Activated effector memory CD4-positive, alpha-beta T cell treated with anti-CD3 and anti-CD28 coated beads, Interleukin-2, amount 50 U/mL, for 16 hours (primary cell): Measurements from ENCODE around the gene FCGR1A.
"Not testable (repeated sequence)": the region's sequence is repeated elsewhere in the genome, so short reads cannot be mapped to it uniquely, and the experiment has no call there.

Experiments
- DNase-seq: peaks from one replicate; pipeline ENCODE4 v3.0.0-alpha.2; 2020

The FCGR1A gene

DNA sequence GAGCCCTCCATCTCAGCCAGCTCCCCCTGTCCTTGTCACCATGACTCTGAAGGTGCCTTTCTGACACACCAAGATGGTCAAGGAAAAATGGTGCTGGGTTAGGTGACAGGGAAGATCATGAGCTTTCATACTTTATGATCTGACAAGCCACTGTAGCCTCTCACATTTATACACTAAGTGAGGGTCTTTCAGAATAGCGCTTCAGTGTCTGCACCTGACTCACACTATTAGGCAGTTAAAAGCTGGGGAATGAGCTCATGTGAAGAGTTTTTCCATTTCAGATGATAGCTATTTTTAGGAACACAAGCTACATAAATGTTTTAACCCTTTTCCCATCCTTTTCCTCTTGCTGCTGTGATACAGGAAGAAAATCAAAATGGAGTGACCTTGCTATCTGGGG, 4.2 kb upstream of the FCGR1A start:
- DNase-seq, result not testable (repeated sequence)

DNA sequence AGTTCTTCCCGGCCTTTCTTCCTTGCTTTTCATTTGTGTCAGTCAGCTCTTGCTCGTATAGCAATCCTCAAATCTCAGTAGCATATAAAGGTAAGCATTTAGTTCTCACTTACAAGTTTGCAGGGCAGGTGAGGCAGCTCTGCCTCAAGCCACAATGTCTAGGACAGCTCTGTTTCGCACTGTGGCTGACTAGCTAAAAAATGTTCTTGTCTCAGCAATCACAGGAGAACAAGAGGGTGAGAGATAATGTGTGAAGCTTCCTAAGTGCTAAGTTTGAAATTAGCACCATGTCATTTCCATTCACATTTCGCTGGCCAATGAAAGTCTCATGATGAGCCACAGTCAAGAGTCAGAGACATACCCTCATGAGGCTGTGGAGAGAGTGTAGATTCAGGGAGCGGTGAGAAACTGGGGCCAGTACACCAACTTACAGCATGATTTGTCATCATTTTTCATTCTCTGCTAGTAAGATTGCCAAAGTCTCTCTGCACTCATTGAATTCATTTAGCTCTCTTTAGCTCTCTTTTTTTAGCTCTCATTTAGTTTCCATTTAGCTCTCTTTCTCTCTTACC, 995 bp upstream of the FCGR1A start:
- DNase-seq, result not testable (repeated sequence)

DNA sequence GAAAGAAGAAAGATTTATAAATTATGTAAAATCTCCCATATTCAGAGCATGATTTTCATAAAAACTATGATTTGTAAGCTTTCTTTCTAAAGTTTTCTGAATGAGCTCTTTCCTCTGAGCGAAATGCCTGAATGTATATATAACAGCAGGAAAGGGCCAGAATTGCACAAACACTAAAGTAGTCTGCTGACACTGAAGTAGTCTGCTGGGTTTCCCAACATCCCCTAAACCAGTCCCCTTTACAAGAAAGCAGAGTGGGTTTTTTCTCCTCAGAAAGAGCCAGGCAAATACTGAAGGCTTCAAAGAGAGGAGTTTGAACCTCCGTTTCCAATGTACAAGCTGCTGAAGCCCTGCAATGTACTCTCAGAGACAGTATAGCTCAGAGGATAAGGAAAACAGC, 795 bp downstream of the FCGR1A start:
- not testable (repeated sequence) for DNase-seq

DNA sequence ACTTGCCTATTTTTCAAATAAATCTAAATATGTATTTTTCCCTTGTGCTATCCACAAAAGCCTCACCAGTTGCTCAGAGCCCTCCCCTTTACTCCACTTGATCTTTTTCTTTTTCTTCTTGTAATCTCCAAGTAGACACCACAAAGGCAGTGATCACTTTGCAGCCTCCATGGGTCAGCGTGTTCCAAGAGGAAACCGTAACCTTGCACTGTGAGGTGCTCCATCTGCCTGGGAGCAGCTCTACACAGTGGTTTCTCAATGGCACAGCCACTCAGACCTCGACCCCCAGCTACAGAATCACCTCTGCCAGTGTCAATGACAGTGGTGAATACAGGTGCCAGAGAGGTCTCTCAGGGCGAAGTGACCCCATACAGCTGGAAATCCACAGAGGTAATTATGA, 1.4 kb downstream of the FCGR1A start:
- DNase-seq, result not testable (repeated sequence)

DNA sequence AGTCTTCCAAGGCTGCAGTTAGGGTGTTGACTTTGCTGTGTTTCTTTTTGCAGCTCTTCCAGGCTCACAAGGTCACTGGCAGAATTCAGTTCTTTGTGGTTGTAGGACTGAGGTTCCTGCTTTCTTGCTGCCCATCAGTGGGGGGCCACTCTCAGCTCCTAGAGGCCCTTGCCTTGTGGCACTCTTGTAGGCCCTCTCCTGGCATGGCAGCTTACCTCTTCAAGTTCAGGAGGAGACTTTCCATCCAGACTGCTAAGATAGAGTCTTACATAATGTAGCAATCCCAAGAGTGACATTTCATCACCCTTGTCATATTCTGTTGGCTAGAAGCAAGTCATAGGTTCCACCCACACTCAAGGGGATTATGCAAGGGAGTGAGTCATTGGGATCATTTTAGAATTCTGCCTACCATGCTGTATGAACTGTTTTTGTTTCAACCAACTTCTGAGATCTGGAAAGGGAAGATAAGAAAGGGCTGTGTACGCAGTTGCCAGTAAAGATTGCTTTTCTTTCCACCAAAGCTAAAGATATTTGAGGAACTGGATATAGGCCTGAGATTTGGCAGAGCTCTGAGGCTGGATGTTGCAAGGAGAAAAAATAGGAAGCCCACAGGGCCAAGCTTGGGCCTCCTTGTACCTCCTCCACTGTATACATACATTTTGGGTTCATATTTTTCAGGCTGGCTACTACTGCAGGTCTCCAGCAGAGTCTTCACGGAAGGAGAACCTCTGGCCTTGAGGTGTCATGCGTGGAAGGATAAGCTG, 5.4 kb downstream of the FCGR1A start:
- DNase-seq, result not testable (repeated sequence)

DNA sequence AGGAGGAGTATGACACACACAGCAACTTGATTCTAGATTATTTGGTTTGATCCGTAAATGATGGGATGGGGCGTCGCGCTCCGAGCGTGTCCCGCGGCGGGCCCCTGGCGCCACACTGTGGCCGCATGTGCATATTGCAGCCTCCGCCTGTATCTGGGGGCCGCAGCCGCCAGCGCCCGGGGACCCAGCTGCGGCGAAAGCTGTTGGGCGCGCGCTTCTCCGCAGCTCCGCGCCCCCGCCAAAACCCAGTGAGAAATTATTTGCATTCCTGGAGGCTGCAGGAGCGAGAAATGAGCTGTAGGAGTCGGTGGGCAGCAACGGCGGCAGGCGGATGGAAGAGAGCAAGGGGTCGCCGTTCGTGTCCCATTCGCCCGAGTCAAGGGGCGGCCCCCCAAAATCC, 10.0 kb downstream of the FCGR1A start:
- DNase-seq, result peak; percentile 86

DNA sequence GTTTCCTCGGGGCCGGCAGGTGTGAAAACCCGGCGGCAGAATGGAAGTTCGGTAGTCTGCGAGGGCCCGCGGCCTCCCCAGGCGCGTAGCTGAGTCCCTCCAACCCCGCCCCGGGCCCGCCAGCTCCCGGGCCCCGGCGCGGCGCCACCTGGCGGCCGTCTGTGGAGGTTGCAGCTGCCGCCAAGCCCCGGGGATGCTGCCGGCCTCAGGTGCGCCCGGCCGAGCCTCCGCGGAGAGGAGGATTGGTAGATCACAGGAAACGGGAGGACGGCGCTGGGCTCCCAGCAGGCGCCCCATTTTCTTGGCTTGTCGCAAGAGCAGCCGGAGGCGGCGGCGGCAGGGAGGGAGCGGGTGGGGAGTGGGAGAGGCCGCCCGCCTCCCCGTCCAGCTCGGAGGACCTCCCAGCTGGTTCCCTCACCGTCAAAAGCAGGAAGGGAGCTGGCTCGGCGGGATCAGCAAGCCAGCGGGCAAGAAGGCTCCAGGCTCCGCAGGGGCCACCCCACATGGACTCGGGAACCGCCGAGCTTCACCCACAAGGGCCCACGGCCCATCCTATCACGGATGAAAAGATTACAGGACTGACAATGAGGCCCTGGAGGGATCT, 10.5 kb downstream of the FCGR1A start:
- peak; percentile 95 for DNase-seq

DNA sequence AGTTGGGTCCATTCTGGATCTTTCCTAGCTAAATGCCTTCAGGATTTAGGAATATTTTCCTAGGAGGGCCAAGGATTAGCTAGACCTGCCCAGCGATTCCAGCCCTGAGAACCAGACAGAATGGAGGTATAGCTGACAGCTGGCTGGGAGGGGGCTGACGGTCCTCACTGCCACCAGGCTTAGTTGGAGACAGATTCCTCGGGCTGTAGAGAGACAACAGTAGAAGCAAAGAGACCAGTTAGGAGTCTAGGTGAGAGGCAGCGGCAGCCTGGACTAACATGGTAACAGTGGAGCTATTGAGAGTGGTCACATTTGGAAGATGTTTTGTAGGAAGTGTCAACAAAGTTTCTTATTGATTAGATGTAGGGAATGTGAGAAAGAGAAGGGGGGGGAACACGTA, 11.4 kb downstream of the FCGR1A start:
- DNase-seq, result not testable (repeated sequence)

DNA sequence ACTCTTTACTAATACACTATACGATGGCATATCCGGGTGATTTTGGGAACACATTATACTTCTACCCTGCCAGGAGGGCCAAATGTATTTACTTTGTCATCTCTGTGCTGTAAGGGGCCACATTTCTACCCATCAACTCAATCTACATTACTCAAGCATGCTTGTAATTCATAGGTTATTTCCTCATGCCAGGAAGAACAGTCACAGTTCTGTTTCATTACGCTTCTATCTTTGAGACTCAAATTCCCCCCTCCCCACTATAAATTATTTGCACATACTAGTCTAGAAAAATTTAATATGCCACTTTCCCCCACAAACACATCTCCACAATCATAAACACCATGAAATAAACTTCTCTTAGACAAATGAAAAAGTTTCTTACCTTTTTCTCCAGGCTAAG, 19.1 kb downstream of the FCGR1A start:
- not testable (repeated sequence) for DNase-seq

DNA sequence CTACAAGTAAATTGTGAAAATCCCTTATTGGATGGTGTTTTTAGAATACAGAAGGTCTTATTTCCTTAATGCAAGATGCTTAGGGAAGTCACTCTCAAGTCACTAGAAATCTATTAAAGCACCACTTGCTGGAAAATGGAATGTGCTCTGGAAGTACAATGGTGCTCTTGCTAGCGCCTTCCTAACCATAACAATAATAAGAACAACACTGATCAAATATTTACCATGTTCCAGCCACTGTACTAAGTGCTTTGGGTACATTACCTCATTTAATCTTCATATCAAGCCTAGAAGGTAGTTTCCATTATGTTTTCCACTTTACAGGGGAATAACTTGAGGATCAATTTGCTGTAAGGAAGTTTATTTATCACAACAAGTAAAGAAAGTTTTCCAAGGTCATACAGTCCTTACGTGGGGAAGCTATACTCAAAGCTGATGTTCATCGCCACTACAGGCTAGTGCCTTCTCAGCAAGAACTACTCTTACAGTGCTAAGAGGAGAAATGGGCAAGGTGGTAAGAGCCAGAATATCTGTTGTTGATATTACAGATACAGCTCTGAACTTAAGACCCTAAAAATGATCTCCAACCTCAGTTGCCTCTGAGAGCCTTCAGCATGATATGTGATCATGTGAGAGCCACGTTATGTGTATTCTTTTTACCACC, 22.1 kb downstream of the FCGR1A start:
- not testable (repeated sequence) for DNase-seq

DNA sequence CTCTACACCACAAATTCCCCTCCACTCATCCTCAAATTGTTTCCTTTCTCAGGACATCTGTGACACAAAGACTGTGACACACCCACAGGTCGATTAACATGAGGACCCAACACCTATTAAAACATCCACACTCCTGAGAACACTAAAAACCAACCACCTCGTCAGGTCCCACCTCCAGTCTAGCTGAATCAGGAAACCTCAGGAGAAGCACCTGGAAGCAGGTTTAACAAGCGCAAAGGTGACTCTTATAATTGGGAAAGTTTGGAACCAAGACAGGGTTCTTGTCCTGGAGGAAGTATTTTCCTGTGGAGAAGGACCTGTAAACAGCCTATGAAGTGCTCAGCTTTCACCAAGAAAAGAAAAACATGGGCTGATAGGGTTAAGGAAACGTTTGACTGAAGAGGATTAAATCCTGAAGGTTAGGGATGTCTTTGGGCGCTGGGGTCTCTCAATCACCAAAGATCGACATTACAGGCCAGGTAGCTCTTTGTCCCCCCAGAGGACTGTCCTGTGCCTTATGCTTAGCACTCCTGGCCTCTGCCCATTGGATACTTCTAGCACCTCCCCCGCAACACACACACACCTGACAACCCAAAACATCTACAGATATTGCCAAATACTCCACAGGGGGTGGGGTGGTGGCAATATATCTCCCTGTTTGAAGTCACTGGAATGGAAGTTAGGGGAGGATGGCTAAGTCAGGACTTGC, 28.4 kb downstream of the FCGR1A start:
- DNase-seq, result peak; percentile 63

DNA sequence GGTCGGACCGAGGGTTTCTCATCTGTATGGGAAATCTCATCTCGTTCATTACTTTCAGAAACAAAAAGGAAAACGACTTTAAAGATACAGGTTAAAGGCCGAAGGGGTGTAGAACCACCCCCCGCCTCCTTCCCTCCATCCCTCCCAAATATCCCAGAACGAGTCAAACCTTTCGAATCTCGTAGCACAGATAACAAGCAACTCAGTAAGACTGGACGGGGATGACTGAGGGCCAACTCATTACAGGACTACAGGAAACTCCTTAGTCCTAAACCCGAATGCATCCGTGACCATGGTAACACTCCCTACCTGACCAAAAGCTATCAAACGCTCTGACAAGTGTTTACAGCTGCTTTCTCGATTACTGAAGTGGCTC, 29.0 kb downstream of the FCGR1A start:
- not testable (repeated sequence) for DNase-seq

DNA sequence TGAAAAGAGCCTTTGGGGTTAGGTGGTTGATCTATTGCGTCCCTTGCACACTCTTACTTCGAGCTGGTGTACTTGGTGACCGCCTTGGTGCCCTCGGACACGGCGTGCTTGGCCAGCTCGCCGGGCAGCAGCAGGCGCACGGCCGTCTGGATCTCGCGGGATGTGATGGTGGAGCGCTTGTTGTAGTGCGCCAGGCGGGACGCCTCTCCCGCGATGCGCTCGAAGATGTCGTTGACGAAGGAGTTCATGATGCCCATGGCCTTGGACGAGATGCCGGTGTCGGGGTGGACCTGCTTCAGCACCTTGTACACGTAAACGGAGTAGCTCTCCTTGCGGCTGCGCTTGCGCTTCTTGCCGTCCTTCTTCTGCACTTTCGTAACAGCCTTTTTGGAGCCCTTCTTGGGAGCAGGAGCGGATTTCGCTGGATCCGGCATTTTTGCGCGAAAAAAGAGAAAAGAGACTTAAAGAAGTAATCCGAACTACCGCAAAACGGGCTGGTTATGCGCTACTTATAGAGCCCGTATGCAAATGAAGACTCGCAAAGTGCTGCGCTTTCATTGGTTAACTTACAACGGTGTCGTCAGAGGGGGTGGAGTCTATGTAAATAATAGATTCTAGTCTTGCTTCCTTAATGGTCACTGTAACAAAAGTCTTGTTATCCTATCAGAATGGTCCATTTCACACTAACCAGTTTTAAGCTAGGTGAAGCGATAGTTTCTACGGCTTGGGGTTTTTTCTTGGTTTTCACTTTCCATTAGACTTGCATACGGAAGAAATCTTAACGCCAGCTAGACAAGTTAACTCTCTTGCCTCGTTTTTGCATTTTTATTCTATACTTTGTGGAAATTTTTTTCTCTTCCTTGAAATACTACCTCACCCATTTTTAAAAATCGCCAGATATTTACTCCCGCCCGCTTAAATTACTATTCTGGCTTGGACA, 29.7 kb downstream of the FCGR1A start:
- DNase-seq, result peak; percentile 89

DNA sequence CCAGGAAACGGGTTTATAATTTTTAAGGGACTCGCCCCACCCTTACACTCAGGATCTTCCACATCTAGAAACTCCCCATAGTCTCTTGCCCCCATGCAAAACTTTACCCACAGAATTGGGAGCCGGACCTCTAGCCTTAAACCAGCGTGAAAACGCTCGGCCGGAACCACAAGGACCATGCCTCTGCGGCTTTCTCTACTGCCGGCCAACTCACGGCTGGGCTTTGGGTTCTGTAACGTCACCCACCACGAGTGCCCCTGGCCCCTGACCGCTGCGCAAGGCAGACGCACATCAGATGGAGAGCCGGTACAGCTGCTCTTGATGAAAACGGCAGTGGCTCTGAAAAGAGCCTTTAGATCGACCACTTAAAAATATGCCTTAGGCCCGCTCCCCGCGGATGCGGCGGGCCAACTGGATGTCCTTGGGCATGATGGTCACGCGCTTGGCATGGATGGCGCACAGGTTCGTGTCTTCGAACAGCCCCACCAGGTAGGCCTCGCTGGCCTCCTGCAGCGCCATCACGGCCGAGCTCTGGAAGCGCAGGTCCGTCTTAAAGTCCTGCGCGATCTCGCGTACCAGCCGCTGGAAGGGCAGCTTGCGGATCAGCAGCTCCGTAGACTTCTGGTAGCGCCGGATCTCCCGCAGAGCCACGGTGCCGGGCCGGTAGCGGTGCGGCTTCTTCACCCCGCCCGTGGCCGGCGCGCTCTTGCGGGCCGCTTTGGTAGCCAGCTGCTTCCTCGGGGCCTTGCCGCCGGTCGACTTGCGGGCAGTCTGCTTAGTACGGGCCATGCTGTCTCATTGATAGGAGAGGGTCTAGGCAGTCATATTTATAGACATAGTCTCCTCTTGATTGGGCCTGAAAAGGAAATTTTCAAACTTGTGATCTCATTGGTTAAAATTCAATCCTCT, 30.7 kb downstream of the FCGR1A start:
- DNase-seq, result peak; percentile 81

DNA sequence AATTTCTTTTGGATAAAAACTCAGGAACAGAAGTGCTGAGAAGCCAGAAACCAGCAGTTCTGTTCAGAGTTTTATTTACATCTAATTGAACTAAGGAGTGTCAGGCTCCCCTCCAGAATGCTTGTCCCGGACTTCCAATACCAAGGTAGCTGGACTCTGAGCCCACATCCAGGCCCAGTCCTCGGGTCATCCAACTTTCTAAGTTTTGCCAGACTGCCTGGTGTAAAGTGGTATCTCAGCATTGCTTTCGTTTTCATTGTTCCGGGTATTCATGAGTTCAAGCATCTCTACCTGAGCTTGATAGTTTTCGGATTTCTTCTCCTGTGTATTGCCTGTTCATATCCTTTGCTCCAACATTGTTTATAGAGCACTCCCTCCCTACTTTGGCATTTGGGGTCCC, 37.9 kb downstream of the FCGR1A start:
- DNase-seq, result not testable (repeated sequence)

DNA sequence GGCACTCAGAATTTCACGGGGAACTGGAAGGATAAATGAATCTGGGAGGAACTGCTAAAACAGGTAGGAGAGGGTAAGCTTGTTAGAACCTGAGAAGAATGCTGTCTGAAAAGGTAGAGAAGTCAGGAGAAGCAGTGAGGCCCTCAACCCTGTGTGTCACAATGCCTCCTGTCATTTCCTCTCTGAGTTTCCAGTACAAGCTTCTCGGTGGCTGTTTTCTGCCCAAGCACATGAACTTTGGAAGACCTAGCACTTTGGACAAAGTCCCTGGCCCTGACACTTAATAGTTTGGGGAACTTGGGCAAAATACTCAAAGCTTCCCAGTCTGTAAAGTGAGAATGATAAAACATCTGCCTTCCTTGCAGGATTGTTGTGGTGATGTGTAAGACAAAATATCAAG, 44.1 kb downstream of the FCGR1A start:
- DNase-seq, result not testable (repeated sequence)

DNA sequence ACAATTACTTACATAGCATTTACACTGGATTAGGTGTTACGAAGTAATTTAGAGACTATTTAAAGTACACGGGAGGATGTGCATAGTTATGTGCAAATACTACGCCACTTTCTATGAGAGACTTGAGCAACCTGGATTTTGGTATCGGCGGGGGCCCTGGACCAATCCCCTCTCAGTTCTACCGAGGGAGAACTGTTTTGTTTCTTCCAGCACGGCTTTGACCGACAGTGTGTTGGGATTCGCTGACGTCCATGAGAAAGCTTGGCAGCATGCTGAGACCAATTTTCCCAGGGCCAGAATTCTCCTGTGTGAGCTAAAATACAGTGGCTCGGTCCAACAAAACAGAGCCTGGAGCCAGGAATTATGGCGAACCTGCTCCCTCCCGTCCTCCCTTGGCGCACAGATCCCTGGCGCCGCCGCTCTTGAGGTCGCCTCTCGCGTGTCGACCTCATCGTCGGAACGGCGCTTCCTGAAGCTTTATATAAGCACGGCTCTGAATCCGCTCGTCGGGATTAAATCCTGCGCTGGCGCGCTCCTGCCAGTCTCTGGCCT, 49.3 kb downstream of the FCGR1A start:
- DNase-seq, result not testable (repeated sequence)

DNA sequence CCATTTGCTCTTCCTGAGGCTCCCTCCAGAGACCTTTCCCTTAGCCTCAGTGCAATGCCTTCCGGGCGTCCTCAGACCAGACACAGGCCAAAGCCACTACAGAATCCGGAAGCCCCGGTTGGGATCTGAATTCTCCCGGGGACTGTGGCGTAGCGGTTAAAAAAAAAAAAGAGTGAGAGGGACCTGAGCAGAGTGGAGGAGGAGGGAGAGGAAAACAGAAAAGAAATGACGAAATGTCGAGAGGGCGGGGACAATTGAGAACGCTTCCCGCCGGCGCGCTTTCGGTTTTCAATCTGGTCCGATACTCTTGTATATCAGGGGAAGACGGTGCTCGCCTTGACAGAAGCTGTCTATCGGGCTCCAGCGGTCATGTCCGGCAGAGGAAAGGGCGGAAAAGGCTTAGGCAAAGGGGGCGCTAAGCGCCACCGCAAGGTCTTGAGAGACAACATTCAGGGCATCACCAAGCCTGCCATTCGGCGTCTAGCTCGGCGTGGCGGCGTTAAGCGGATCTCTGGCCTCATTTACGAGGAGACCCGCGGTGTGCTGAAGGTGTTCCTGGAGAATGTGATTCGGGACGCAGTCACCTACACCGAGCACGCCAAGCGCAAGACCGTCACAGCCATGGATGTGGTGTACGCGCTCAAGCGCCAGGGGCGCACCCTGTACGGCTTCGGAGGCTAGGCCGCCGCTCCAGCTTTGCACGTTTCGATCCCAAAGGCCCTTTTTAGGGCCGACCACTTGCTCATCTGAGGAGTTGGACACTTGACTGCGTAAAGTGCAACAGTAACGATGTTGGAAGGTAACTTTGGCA, 50.0 kb downstream of the FCGR1A start:
- DNase-seq, result not testable (repeated sequence)

DNA sequence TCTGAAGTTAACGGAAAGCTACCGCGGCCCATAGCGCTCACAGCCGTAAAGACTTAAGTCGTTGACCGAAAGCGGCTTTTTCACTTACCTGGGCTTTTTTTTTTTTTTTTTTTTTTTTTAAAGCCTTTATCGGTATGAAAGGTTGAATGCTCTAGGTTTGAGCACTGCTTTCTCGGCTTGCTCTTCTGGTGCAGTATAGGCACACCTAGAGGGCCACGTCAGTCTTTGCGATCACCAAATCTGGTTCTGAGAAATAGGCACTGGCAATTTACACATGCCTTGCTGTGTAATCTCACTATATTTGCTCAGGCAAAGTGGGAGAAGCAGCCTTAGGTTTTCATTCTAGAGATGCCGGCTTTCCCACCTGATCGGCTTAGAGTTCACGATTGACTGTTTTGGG, 50.6 kb downstream of the FCGR1A start:
- DNase-seq, result not testable (repeated sequence)
